Calu3 (cell line): ENCODE measurements around the gene PITPNM3. TPM values are rescaled to one million over a fixed set of nuclear protein-coding genes. Genes with fewer than 3 reads are reported as not detected.

Source experiments
- BruUV-seq: library from RNA; stranded (reverse); fragments of 400-500 nt; replicated peaks from 2 replicates; lab custom pipeline; 2021; lab: Mats Ljungman, UMichigan
- CTCF ChIA-PET: fragments of 300-600 bp; sonication (Branson Sonifier 250); formaldehyde crosslinking; loops from one replicate; lab custom pipeline; 2022; ENCODE audit warnings: antibody characterized with exemption; lab: Charles Lee
- DNase-seq: peaks from one replicate; pipeline ENCODE4 v3.0.0; 2022
- H3K27ac Mint-ChIP-seq: one replicate; pipeline ENCODE4 v1.8.0; 2022; ENCODE audit warnings: mixed read lengths; ENCODE audit not compliant: unreplicated experiment
- H3K27me3 Mint-ChIP-seq: one replicate; pipeline ENCODE4 v1.8.0; 2022; ENCODE audit warnings: mixed read lengths; ENCODE audit not compliant: unreplicated experiment
- H3K36me3 Mint-ChIP-seq: one replicate; pipeline ENCODE4 v1.8.0; 2022; ENCODE audit warnings: mild to moderate bottlenecking, moderate library complexity, mixed read lengths; ENCODE audit not compliant: insufficient read depth, unreplicated experiment
- H3K4me1 Mint-ChIP-seq: one replicate; pipeline ENCODE4 v1.8.0; 2022; ENCODE audit warnings: mild to moderate bottlenecking, low read depth, mixed read lengths; ENCODE audit not compliant: unreplicated experiment
- H3K4me3 Mint-ChIP-seq: one replicate; pipeline ENCODE4 v1.8.0; 2022; ENCODE audit warnings: mild to moderate bottlenecking, low read depth, moderate library complexity, mixed read lengths; ENCODE audit not compliant: unreplicated experiment
- H3K9me3 Mint-ChIP-seq: one replicate; pipeline ENCODE4 v1.8.0; 2022; ENCODE audit warnings: low read depth, mixed read lengths; ENCODE audit not compliant: unreplicated experiment
- intact Hi-C: fragments of 100-400 bp; cut with micrococcal nuclease; formaldehyde crosslinking; loops from one replicate; pipeline ENCODE4 v1.10.0; 2022; ENCODE audit not compliant: unreplicated experiment
- total RNA-seq: library from RNA; stranded (reverse); gene quantifications from 2 replicates; pipeline ENCODE4 v1.2.3, GENCODE V29; 2022
- TF ChIP-seq, protein P1 (sequence below): fragments of 200-600 bp; IDR thresholded peaks from one replicate; pipeline ENCODE4 v1.8.0; 2022; ENCODE audit warnings: antibody characterized with exemption; ENCODE audit not compliant: unreplicated experiment

The PITPNM3 gene
- total RNA-seq, 1 experiment from 2014 or later, result 10.7 TPM

DNA sequence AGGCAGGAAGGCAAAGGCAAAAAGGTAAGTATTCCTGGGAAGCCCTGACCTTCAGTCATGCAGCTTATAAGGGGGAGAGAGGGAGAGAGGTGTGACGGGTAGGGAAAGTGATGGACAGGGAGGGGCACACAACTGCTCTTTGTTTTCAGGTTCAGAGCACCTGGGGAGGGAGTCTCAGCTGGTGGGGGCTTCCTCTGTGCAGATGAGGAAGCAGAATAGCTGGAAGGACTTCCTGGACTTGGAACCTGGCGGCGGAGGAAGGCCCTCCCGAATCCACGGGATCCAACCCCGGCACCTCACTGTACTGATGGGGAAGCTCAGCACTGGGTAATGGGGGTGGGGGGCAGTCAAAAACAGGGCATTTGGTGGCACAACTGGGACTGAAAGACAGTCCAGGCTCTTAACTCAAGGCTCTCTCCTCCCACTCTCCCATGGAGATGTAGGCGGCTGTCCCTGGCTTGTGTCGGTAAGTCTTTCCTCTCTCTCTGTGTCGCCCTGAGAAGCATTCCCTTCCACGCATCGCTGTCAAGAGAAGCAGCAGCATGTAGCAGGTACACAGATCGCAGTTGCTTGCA is 11.9 kb upstream of the PITPNM3 start:
- DNase-seq, result no peak
- Mint-ChIP-seq H3K27ac (no peak overlapping the region), H3K4me3 (no peak overlapping the region), H3K36me3 (no peaks in the 10 kb centered on the region), H3K9me3 (no peaks in the 10 kb centered on the region), H3K27me3 (no peaks in the 10 kb centered on the region), H3K4me1 (no peaks in the 10 kb centered on the region)
- intact Hi-C loops, result no loop called here
- CTCF ChIA-PET, result no interaction called here
- TF ChIP-seq, protein P1, sequence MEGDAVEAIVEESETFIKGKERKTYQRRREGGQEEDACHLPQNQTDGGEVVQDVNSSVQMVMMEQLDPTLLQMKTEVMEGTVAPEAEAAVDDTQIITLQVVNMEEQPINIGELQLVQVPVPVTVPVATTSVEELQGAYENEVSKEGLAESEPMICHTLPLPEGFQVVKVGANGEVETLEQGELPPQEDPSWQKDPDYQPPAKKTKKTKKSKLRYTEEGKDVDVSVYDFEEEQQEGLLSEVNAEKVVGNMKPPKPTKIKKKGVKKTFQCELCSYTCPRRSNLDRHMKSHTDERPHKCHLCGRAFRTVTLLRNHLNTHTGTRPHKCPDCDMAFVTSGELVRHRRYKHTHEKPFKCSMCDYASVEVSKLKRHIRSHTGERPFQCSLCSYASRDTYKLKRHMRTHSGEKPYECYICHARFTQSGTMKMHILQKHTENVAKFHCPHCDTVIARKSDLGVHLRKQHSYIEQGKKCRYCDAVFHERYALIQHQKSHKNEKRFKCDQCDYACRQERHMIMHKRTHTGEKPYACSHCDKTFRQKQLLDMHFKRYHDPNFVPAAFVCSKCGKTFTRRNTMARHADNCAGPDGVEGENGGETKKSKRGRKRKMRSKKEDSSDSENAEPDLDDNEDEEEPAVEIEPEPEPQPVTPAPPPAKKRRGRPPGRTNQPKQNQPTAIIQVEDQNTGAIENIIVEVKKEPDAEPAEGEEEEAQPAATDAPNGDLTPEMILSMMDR, result no peak
- BruUV-seq, result no TSS peak

DNA sequence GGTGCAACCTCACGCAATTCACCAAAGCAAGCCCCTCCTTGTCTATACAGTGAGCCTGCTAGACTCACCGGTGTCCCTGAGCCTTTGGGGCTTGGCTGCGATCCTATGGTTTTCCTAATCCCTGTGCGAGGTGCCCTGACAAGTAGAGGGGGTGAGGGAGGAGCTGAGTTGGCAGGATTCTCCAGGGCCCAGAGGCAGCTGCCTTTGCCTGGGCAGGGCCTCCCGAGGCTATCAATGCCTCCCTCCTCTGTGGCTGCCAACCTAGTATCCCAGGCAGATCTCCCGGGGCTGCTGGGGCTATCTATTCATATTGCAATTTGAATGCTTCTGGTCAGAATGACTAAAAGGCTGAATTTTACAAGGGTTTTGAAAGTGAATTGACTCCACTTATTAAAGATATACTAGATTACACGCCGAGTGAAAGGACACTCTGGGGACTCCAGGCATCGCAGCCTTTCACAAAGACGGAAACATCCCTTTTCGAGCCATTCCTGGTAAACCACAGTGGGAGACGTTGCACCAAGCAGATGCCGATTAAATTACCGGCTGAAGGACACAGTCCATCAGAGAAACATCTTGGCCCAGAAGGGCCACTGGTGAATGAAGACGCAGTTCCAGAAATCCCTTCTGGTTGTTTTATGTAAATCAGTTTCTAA is 11.3 kb upstream of the PITPNM3 start:
- TF ChIP-seq, protein P1, result no peak
- Mint-ChIP-seq H3K4me1 (no peaks in the 10 kb centered on the region), H3K27me3 (no peaks in the 10 kb centered on the region), H3K36me3 (no peaks in the 10 kb centered on the region), H3K9me3 (no peaks in the 10 kb centered on the region), H3K27ac (no peak overlapping the region), H3K4me3 (no peak overlapping the region)
- no TSS peak for BruUV-seq
- DNase-seq, result no peak
- intact Hi-C loops, result no loop called here
- CTCF ChIA-PET, result interaction anchor here (0.7 kb wide), 1 partner anchor 10 kb away, joined by 3 read pairs; no protein-coding TSS in a partner anchor

DNA sequence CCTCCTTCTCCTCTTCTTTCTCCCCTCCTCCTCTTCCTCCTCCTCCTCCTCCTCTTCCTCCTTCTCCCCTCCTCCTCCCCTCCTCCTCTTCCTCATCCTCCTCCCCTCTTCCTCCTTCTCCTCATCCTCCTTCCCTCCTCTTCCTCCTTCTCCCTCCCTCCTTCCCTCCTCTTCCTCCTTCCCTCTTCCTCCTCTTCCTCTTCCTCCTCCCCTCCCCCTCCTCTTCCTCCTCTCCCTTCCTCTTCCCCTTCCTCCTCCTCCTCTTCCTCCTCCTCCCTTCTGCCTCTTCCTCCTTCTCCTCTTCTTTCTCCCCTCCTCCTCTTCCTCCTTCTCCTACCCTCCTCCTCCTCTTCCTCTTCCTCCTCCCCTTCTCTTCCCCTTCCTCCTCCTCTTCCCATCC is 5.1 kb upstream of the PITPNM3 start:
- H3K4me1 Mint-ChIP-seq, result peaks cover 8% of the 10 kb centered on the region
- no peak overlapping the region for H3K4me3 Mint-ChIP-seq
- peaks cover 6% of the 10 kb centered on the region for H3K36me3 Mint-ChIP-seq
- H3K27me3 Mint-ChIP-seq, result peaks cover 14% of the 10 kb centered on the region
- TF ChIP-seq, protein P1, result no peak
- no TSS peak for BruUV-seq
- H3K27ac Mint-ChIP-seq, result no peak overlapping the region
- CTCF ChIA-PET, result no interaction called here
- no peaks in the 10 kb centered on the region for H3K9me3 Mint-ChIP-seq
- intact Hi-C loops, result no loop called here
- no peak for DNase-seq

DNA sequence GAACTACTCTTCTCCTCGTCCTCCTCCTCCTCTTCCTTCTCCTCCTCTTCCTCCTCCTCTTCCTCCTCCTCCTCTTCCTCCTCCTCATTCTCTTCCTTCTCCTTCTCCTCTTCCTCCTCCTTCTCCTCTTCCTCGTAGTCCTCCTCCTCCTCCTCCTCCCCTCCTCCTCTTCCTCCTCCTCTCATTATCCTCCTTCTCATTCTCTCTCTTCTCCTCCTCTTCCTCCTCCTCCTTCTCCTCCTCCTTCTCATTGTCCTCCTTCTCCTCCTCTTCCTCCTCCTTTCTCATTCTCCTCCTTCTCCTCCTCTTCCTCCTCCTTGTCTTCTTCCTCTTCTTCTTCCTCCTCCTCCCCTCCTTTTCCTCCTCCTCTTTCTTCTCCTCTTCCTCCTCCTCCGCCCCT is 4.1 kb upstream of the PITPNM3 start:
- no peak for DNase-seq
- Mint-ChIP-seq H3K27ac (peak overlapping the region; percentile 19), H3K4me1 (peaks cover 8% of the 10 kb centered on the region), H3K27me3 (peaks cover 14% of the 10 kb centered on the region), H3K36me3 (peaks cover 10% of the 10 kb centered on the region), H3K9me3 (no peaks in the 10 kb centered on the region), H3K4me3 (no peak overlapping the region)
- intact Hi-C loops, result no loop called here
- TF ChIP-seq, protein P1, result no peak
- CTCF ChIA-PET, result no interaction called here
- BruUV-seq, result no TSS peak
